ENCODE measurements around the gene CNNM4. TPM values are rescaled to one million over a fixed set of nuclear protein-coding genes. Genes with fewer than 3 reads are reported as not detected.
A peak's percentile ranks its signal among the peaks of the same experiment; 100 is the strongest.

CNNM4 gene
- total and polyA plus RNA-seq, 4 donors, result 0.82 to 2.3 (median 2.1) TPM

DNA sequence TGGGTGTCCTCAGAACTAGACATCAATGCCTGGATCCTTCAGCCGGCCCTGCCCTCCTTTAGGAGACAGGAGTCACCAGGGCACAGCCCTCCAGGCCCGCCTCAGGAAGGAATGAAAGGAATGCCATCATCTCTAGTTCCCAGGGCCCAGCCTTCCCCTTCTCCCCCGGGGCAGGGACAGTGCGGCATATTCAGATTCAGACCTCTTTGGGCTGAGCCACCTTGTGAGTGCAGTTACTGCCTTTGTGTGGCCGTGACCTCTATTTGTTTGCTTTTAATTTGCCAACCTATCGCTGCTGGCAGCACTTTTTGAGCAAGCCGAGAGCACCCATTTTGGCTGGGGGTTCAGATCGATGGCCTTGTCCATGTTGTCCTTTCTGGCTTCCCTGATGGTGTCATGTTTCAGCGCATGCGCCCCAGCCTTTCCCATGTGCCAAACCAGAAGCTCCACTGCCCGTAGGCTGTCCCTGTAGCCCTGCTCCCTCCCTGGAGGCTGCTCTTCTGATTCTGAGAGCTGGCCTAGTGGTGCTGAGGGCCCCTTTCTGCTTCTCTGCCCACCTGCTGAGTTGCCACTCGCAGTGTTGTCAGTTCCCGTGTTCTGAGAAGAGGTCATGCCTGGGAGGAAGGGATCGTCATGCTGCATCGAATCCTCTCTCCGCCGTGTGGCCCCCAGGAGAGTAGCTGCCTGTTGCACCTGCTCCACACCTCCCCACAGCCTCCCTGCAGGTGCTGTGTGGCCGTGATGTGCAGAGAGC lies 72.2 kb downstream of the CNNM4 start:
- H3K9ac ChIP-seq (ENCODE audit: low read depth in 1 of 2, low read length in 2 of 2), result no peak overlapping the region
- peak; percentile 91 to 93 for TF ChIP-seq RXRA (IDR thresholded peaks at IDR 0.05)
- peak; percentile 71 for TF ChIP-seq FOXA1 (IDR thresholded peaks at IDR 0.05)
- TF ChIP-seq FOXA2 (IDR thresholded peaks at IDR 0.05), result peak; percentile 82
- TF ChIP-seq NR2F2 (IDR thresholded peaks at IDR 0.05), result peak; percentile 75
- peak in 1 of 2 donors; percentile 29 for TF ChIP-seq EGR1 (IDR thresholded peaks at IDR 0.05; ENCODE audit: low read depth in 2 of 2)
- peak; percentile 65 to 84 for TF ChIP-seq HNF4A (conservative IDR thresholded peaks at IDR 0.05)
- TF ChIP-seq, protein P1, sequence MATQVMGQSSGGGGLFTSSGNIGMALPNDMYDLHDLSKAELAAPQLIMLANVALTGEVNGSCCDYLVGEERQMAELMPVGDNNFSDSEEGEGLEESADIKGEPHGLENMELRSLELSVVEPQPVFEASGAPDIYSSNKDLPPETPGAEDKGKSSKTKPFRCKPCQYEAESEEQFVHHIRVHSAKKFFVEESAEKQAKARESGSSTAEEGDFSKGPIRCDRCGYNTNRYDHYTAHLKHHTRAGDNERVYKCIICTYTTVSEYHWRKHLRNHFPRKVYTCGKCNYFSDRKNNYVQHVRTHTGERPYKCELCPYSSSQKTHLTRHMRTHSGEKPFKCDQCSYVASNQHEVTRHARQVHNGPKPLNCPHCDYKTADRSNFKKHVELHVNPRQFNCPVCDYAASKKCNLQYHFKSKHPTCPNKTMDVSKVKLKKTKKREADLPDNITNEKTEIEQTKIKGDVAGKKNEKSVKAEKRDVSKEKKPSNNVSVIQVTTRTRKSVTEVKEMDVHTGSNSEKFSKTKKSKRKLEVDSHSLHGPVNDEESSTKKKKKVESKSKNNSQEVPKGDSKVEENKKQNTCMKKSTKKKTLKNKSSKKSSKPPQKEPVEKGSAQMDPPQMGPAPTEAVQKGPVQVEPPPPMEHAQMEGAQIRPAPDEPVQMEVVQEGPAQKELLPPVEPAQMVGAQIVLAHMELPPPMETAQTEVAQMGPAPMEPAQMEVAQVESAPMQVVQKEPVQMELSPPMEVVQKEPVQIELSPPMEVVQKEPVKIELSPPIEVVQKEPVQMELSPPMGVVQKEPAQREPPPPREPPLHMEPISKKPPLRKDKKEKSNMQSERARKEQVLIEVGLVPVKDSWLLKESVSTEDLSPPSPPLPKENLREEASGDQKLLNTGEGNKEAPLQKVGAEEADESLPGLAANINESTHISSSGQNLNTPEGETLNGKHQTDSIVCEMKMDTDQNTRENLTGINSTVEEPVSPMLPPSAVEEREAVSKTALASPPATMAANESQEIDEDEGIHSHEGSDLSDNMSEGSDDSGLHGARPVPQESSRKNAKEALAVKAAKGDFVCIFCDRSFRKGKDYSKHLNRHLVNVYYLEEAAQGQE (IDR thresholded peaks at IDR 0.05), result peak; percentile 92
- TF ChIP-seq JUND (IDR thresholded peaks at IDR 0.05), result peak in 1 of 2 donors; percentile 65
- TF ChIP-seq GABPA (IDR thresholded peaks at IDR 0.05 in 1 of 2, conservative IDR thresholded peaks at IDR 0.05 in 1 of 2), result no peak
- TF ChIP-seq YY1 (IDR thresholded peaks at IDR 0.05), result peak; percentile 99
- TF ChIP-seq, protein P2, sequence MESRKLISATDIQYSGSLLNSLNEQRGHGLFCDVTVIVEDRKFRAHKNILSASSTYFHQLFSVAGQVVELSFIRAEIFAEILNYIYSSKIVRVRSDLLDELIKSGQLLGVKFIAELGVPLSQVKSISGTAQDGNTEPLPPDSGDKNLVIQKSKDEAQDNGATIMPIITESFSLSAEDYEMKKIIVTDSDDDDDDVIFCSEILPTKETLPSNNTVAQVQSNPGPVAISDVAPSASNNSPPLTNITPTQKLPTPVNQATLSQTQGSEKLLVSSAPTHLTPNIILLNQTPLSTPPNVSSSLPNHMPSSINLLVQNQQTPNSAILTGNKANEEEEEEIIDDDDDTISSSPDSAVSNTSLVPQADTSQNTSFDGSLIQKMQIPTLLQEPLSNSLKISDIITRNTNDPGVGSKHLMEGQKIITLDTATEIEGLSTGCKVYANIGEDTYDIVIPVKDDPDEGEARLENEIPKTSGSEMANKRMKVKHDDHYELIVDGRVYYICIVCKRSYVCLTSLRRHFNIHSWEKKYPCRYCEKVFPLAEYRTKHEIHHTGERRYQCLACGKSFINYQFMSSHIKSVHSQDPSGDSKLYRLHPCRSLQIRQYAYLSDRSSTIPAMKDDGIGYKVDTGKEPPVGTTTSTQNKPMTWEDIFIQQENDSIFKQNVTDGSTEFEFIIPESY (IDR thresholded peaks at IDR 0.05), result peak; percentile 89
- peak; percentile 87 for TF ChIP-seq SP1 (IDR thresholded peaks at IDR 0.05)
- TF ChIP-seq ATF3 (IDR thresholded peaks at IDR 0.05), result peak; percentile 33
- TF ChIP-seq CTCF (IDR thresholded peaks at IDR 0.05; ENCODE audit: low read depth, low read length, missing input control), result no peak
- TF ChIP-seq, protein P3, sequence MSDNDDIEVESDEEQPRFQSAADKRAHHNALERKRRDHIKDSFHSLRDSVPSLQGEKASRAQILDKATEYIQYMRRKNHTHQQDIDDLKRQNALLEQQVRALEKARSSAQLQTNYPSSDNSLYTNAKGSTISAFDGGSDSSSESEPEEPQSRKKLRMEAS (IDR thresholded peaks at IDR 0.05), result peak; percentile 90
- TF ChIP-seq RAD21 (IDR thresholded peaks at IDR 0.05), result peak; percentile 49 to 54
- peak; percentile 26 for TF ChIP-seq HNF4G (IDR thresholded peaks at IDR 0.05)
- peak; percentile 74 for TF ChIP-seq TAF1 (conservative IDR thresholded peaks at IDR 0.05)

More for the DNA sequence above, 72.2 kb downstream of the CNNM4 start:
- Histone ChIP-seq H3K4me1 (ENCODE audit: control insufficient read depth in 4 of 4, insufficient read depth in 4 of 4, low read length in 3 of 4) (peaks cover 15 to 43% (median 41%) of the 10 kb centered on the region in 4 donors), H3K36me3 (ENCODE audit: control insufficient read depth in 4 of 4, insufficient read depth in 3 of 4, low read depth in 1 of 4, low read length in 3 of 4) (peaks cover 5 to 34% (median 19%) of the 10 kb centered on the region in 4 donors), H3K27me3 (ENCODE audit: control insufficient read depth in 4 of 4, insufficient read depth in 4 of 4, low read length in 3 of 4) (no peaks in the 10 kb centered on the region), H3K27ac (ENCODE audit: low read depth in 1 of 2, low read length in 2 of 2) (peak overlapping the region; percentile 29 to 55), H3K9me3 (ENCODE audit: control insufficient read depth in 4 of 4, low read length in 3 of 4) (no peaks in the 10 kb centered on the region), H3K4me3 (ENCODE audit: low read depth in 1 of 3, low read length in 3 of 3) (no peak overlapping the region)
- WGBS, result 34% methylated on average over 18 of the region's 18 CpGs
- peak; percentile 69 for DNase-seq (ENCODE audit: low spot score)
